Keratinocyte (primary cell): ENCODE data around the gene ATIC.

ENCODE experiments used
- CTCF ChIP-seq, 3 experiments: IDR thresholded peaks in 1 of 3; conservative IDR thresholded peaks in 1 of 3; optimal IDR thresholded peaks in 1 of 3; 2 replicates in 2 of 3; 3 replicates in 1 of 3; pipeline versions ENCODE3 to v1.5.1; 2011; ENCODE audit warnings: low read length in 3 of 3, mild to moderate bottlenecking in 3 of 3, moderate library complexity in 2 of 3, control low read depth in 1 of 3, inconsistent platforms in 1 of 3; ENCODE audit not compliant: insufficient read depth in 2 of 3; ENCODE audit errors: extremely low read depth in 1 of 3
- EZH2 ChIP-seq: IDR thresholded peaks from one replicate; pipeline ENCODE4 v1.6.1; 2012; ENCODE audit warnings: inconsistent platforms, mild to moderate bottlenecking, low read length, moderate library complexity

GRCh38 chr2:215314896-215315295 lies 3.0 kb downstream of the ATIC start:
- TF ChIP-seq CTCF (optimal IDR thresholded peaks at IDR 0.05 in 1 of 3, IDR thresholded peaks at IDR 0.05 in 1 of 3, conservative IDR thresholded peaks at IDR 0.05 in 1 of 3; ENCODE audit: extremely low read depth in 1 of 3, insufficient read depth in 2 of 3, low read length in 3 of 3) (no peak), EZH2 (no peak)
